Motor neuron (in vitro differentiated cells): ENCODE measurements around the gene ATL1. TPM values are rescaled to one million over a fixed set of nuclear protein-coding genes. Genes with fewer than 3 reads are reported as not detected.

ENCODE experiments used
- ATAC-seq, 8 experiments: fragments of 200-7000 bp; cut with Tn5 transposase; replicated peaks in 6 of 8; 2 replicates each; pipeline ENCODE4 v1.8.0; 2021; ENCODE audit warnings: mild to moderate bottlenecking in 8 of 8, moderate library complexity in 8 of 8
- H3K27ac ChIP-seq, 2 donors: fragments of 250-450 bp; sonication (Bioruptor Pico); 2 replicates each; pipeline ENCODE4 v1.9.0; 2021; ENCODE audit warnings: antibody characterized with exemption in 2 of 2, mild to moderate bottlenecking in 2 of 2, moderate library complexity in 1 of 2
- H3K4me1 ChIP-seq, 2 donors: fragments of 250-450 bp; sonication (Bioruptor Pico); replicated peaks in 1 of 2; 2 replicates each; pipeline ENCODE4 v1.6.1; 2021; ENCODE audit warnings: antibody characterized with exemption in 2 of 2, mild to moderate bottlenecking in 2 of 2, moderate library complexity in 1 of 2
- H3K4me3 ChIP-seq, 5 donors: fragments of 250-450 bp; sonication (Bioruptor Pico); 2 replicates each; pipeline ENCODE4 v1.9.0; 2021; ENCODE audit warnings: antibody characterized with exemption in 5 of 5, mild to moderate bottlenecking in 5 of 5, moderate library complexity in 4 of 5
- WGBS, 10 experiments: fragments of 450-650 bp; shearing (Covaris generic); methylation state at CpG; one replicate each; pipeline ENCODE4 v1.0.0; 2022; 5-methylcytosine and 5-hydroxymethylcytosine counted together
- in situ Hi-C, 9 experiments: fragments of 400-800 bp; cut with MboI; loops; one replicate each; pipeline ENCODE4 v1.15.0; 2021; ENCODE audit warnings: low sequenced_read_pairs in 9 of 9, low pct_unique_long_range_greater_than_20kb in 2 of 9; ENCODE audit not compliant: unreplicated experiment in 9 of 9
- total RNA-seq, 8 experiments: library from RNA; unstranded; fragments of 300-600 nt; gene quantifications; 2 replicates each; pipeline versions ENCODE4 v1.2.3 to v1.2.4, GENCODE V29; 2022

Gene ATL1
- total RNA-seq, 8 experiments from 2014 or later, result 0.73 to 39.6 (median 32.1) TPM; not detected in 1

- no peak for ATAC-seq
- Histone ChIP-seq H3K4me3 (no peak overlapping the region), H3K27ac (no peak overlapping the region), H3K4me1 (peaks cover 0 to 6% of the 10 kb centered on the region in 2 donors)
- in situ Hi-C loops, result no loop called here
These were observed 18.0 kb downstream of the ATL1 start for GRCh38 chr14:50577982-50578381.

- Histone ChIP-seq H3K4me3 (no peak overlapping the region), H3K27ac (no peak overlapping the region), H3K4me1 (peaks cover 0 to 6% of the 10 kb centered on the region in 2 donors)
- no peak for ATAC-seq
- in situ Hi-C loops, result no loop called here
These were observed 18.5 kb downstream of the ATL1 start for GRCh38 chr14:50578433-50578832.

GRCh38 chr14:50590464-50590863 is 30.5 kb downstream of the ATL1 start:
- in situ Hi-C loops, result no loop called here
- no peak for ATAC-seq
- H3K4me3 ChIP-seq, result no peak overlapping the region
- no peaks in the 10 kb centered on the region for H3K4me1 ChIP-seq
- 8 to 100% (median 80%) methylated on average over 1 to 2 of the region's 2 CpGs; no CpG with 5 or more reads in 1 of the 10 experiments for WGBS, 10 experiments
- H3K27ac ChIP-seq, result no peak overlapping the region

- H3K4me3 ChIP-seq, result no peak overlapping the region
- H3K27ac ChIP-seq, result no peak overlapping the region
- WGBS, 10 experiments, result 50 to 100% (median 82%) methylated on average over 2 to 8 of the region's 8 CpGs
- ATAC-seq, result no peak
- in situ Hi-C loops, result no loop called here
- H3K4me1 ChIP-seq, result no peaks in the 10 kb centered on the region
These were observed 34.8 kb downstream of the ATL1 start for GRCh38 chr14:50594577-50595316.

GRCh38 chr14:50598765-50599164 is 38.8 kb downstream of the ATL1 start:
- no peaks in the 10 kb centered on the region for H3K4me1 ChIP-seq
- in situ Hi-C loops, result no loop called here
- ATAC-seq, result no peak
- H3K27ac ChIP-seq, result no peak overlapping the region
- H3K4me3 ChIP-seq, result no peak overlapping the region

GRCh38 chr14:50599700-50600444 is 39.9 kb downstream of the ATL1 start:
- Histone ChIP-seq H3K27ac (no peak overlapping the region), H3K4me1 (no peaks in the 10 kb centered on the region), H3K4me3 (no peak overlapping the region)
- in situ Hi-C loops, result loop anchor here in 1 of 9 experiments (25.0 kb wide), 1 partner anchor 162 kb away; no protein-coding TSS in a partner anchor
- 26 to 70% (median 42%) methylated on average over 2 to 4 of the region's 4 CpGs for WGBS, 10 experiments
- peak in 4 of 8 experiments; percentile 60 to 83 (median 73) for ATAC-seq

GRCh38 chr14:50600849-50601248 is 40.9 kb downstream of the ATL1 start:
- in situ Hi-C loops, result loop anchor here in 1 of 9 experiments (25.0 kb wide), 1 partner anchor 161 kb away; no protein-coding TSS in a partner anchor
- H3K27ac ChIP-seq, result no peak overlapping the region
- H3K4me3 ChIP-seq, result no peak overlapping the region
- ATAC-seq, result peak in 2 of 8 experiments; percentile 32 to 66
- WGBS, 10 experiments, result 33 to 100% (median 89%) methylated on average over 1 to 5 of the region's 5 CpGs; no CpG with 5 or more reads in 1 of the 10 experiments
- H3K4me1 ChIP-seq, result no peaks in the 10 kb centered on the region

GRCh38 chr14:50601394-50601793 is 41.4 kb downstream of the ATL1 start:
- in situ Hi-C loops, result loop anchor here in 1 of 9 experiments (25.0 kb wide), 1 partner anchor 161 kb away; no protein-coding TSS in a partner anchor
- H3K4me3 ChIP-seq, result no peak overlapping the region
- 13 to 100% (median 83%) methylated on average over 1 to 2 of the region's 2 CpGs; no CpG with 5 or more reads in 1 of the 10 experiments for WGBS, 10 experiments
- no peaks in the 10 kb centered on the region for H3K4me1 ChIP-seq
- ATAC-seq, result peak in 1 of 8 experiments; percentile 49
- no peak overlapping the region for H3K27ac ChIP-seq

- 79 to 100% (median 94%) methylated on average over 1 to 3 of the region's 3 CpGs; no CpG with 5 or more reads in 2 of the 10 experiments for whole genome bisulfite sequencing, 10 experiments
- in situ Hi-C loops, result loop anchor here in 1 of 9 experiments (25.0 kb wide), 1 partner anchor 160 kb away; no protein-coding TSS in a partner anchor
- Histone ChIP-seq H3K27ac (no peak overlapping the region), H3K4me3 (no peak overlapping the region), H3K4me1 (peaks cover 0 to 2% of the 10 kb centered on the region in 2 donors)
- ATAC-seq, result no peak
These were observed 42.1 kb downstream of the ATL1 start for GRCh38 chr14:50602035-50602434.

- no peak for ATAC-seq
- no peak overlapping the region for H3K27ac ChIP-seq
- in situ Hi-C loops, result loop anchor here in 1 of 9 experiments (25.0 kb wide), 1 partner anchor 159 kb away; no protein-coding TSS in a partner anchor
- H3K4me1 ChIP-seq, result peaks cover 0 to 4% of the 10 kb centered on the region in 2 donors
- H3K4me3 ChIP-seq, result no peak overlapping the region
- 46 to 100% (median 90%) methylated on average over 1 to 2 of the region's 2 CpGs; no CpG with 5 or more reads in 1 of the 10 experiments for WGBS, 10 experiments
These were observed 43.6 kb downstream of the ATL1 start for GRCh38 chr14:50603565-50603964.

- Histone ChIP-seq H3K27ac (no peak overlapping the region), H3K4me1 (peaks cover 0 to 4% of the 10 kb centered on the region in 2 donors), H3K4me3 (no peak overlapping the region)
- WGBS, 10 experiments, result 0 to 20% (median 0%) methylated on average over 1 of the region's 1 CpG; no CpG with 5 or more reads in 1 of the 10 experiments
- ATAC-seq, result no peak
- in situ Hi-C loops, result loop anchor here in 1 of 9 experiments (25.0 kb wide), 1 partner anchor 157 kb away; no protein-coding TSS in a partner anchor
These were observed 45.8 kb downstream of the ATL1 start for GRCh38 chr14:50605766-50606165.

- Histone ChIP-seq H3K4me3 (no peak overlapping the region), H3K4me1 (peaks cover 0 to 4% of the 10 kb centered on the region in 2 donors), H3K27ac (no peak overlapping the region)
- ATAC-seq, result peak in 5 of 8 experiments; percentile 29 to 95 (median 46)
- 0 to 49% (median 29%) methylated on average over 1 to 2 of the region's 2 CpGs; no CpG with 5 or more reads in 1 of the 10 experiments for WGBS, 10 experiments
- in situ Hi-C loops, result loop anchor here in 1 of 9 experiments (25.0 kb wide), 1 partner anchor 156 kb away; no protein-coding TSS in a partner anchor
These were observed 46.5 kb downstream of the ATL1 start for GRCh38 chr14:50606468-50606867.

- peaks cover 0 to 4% of the 10 kb centered on the region in 2 donors for H3K4me1 ChIP-seq
- in situ Hi-C loops, result loop anchor here in 1 of 9 experiments (25.0 kb wide), 1 partner anchor 155 kb away; no protein-coding TSS in a partner anchor
These were observed 47.2 kb downstream of the ATL1 start for GRCh38 chr14:50607181-50607580.

More at GRCh38 chr14:50607181-50607580, 47.2 kb downstream of the ATL1 start:
- 20 to 100% (median 83%) methylated on average over 1 to 3 of the region's 3 CpGs; no CpG with 5 or more reads in 2 of the 10 experiments for WGBS, 10 experiments
- H3K27ac ChIP-seq, result no peak overlapping the region
- H3K4me3 ChIP-seq, result no peak overlapping the region
- no peak for ATAC-seq
